A549 (cell line): ENCODE measurements around the gene KYNU.

Experiments
- CBX8 ChIP-seq: fragments of 200-600 bp; sonication (generic); IDR thresholded peaks from 2 replicates; pipeline ENCODE4 v1.6.1; 2016
- CEBPB ChIP-seq, 2 experiments: fragments of >200 bp in 1 of 2; sonication (Bioruptor Twin) in 1 of 2; formaldehyde crosslinking in 1 of 2; IDR thresholded peaks; 2 replicates each; pipeline ENCODE4 v1.6.1; 2012 to 2016
- CTCF ChIP-seq: fragments of >200 bp; sonication (Bioruptor Twin); formaldehyde crosslinking; IDR thresholded peaks from 3 replicates; pipeline ENCODE4 v1.5.1; 2016
- EP300 ChIP-seq, 2 experiments: fragments of >200 bp; sonication (Bioruptor Twin); formaldehyde crosslinking; IDR thresholded peaks; 2 replicates in 1 of 2; 3 replicates in 1 of 2; pipeline ENCODE4 v1.6.1; 2016 to 2017
- ESRRA ChIP-seq: fragments of 150-350 bp; IDR thresholded peaks from 2 replicates; pipeline ENCODE4 v1.6.1; 2014; ENCODE audit warnings: mild to moderate bottlenecking, low read length, borderline replicate concordance
- HOXB5 ChIP-seq: fragments of 250-450 bp; sonication (Bioruptor Pico); IDR thresholded peaks from 2 replicates; pipeline ENCODE4 v1.5.0; 2020; ENCODE audit warnings: mild to moderate bottlenecking, moderate library complexity
- KDM1A ChIP-seq: fragments of 200-600 bp; sonication (generic); IDR thresholded peaks from 2 replicates; pipeline ENCODE4 v1.6.1; 2016; ENCODE audit warnings: low read depth, mild to moderate bottlenecking
- MYC ChIP-seq: IDR thresholded peaks from 2 replicates; pipeline ENCODE4 v1.6.1; 2012; ENCODE audit warnings: mild to moderate bottlenecking, inconsistent platforms, low read length, improper control_type of control experiment, borderline replicate concordance
- NR3C1 ChIP-seq: fragments of >200 bp; sonication (Bioruptor Twin); formaldehyde crosslinking; IDR thresholded peaks from 3 replicates; pipeline ENCODE4 v1.6.1; 2017
- PBX3 ChIP-seq: IDR thresholded peaks from 2 replicates; pipeline ENCODE4 v1.6.1; 2012
- POLR2A ChIP-seq: IDR thresholded peaks from 2 replicates; pipeline ENCODE4 v1.6.1; 2012; ENCODE audit warnings: mild to moderate bottlenecking, low read length
- POLR2AphosphoS2 ChIP-seq: conservative IDR thresholded peaks from 2 replicates; pipeline ENCODE4 v1.6.1; 2012; ENCODE audit warnings: low read length, improper control_type of control experiment, inconsistent platforms
- RCOR1 ChIP-seq: fragments of 150-350 bp; IDR thresholded peaks from 2 replicates; pipeline ENCODE4 v1.6.1; 2014; ENCODE audit warnings: antibody characterized with exemption, low read length, low read depth

- TF ChIP-seq POLR2A (no peak), POLR2AphosphoS2 (no peak), HOXB5 (CRISPR knock-in tag) (peak; percentile 98), RCOR1 (no peak), MYC (no peak), EP300 (IDR thresholded peaks at IDR 0.05) (peak; percentile 99), PBX3 (peak; percentile 67), CTCF (no peak), KDM1A (no peak), CEBPB (IDR thresholded peaks at IDR 0.05) (peak; percentile 99), NR3C1 (no peak; the same call in 2 of the 3 replicates), CBX8 (no peak), ESRRA (no peak)
These were observed 3.1 kb upstream of the KYNU start for GRCh38 chr2:142874293-142874814.
